Hematopoietic multipotent progenitor cell treated with erythropoietin and hydrocortisone succinate and interleukin-3 and kit ligand, for 15 days (in vitro differentiated cells): ENCODE results near the gene TAF1A.
"Not testable (repeated sequence)": the region's sequence is repeated elsewhere in the genome, so short reads cannot be mapped to it uniquely, and the experiment has no call there.

Experiments
- DNase-seq: peaks from one replicate; pipeline ENCODE4 v3.0.0-alpha.2; 2015; ENCODE audit warnings: low spot score

TAF1A gene

DNA sequence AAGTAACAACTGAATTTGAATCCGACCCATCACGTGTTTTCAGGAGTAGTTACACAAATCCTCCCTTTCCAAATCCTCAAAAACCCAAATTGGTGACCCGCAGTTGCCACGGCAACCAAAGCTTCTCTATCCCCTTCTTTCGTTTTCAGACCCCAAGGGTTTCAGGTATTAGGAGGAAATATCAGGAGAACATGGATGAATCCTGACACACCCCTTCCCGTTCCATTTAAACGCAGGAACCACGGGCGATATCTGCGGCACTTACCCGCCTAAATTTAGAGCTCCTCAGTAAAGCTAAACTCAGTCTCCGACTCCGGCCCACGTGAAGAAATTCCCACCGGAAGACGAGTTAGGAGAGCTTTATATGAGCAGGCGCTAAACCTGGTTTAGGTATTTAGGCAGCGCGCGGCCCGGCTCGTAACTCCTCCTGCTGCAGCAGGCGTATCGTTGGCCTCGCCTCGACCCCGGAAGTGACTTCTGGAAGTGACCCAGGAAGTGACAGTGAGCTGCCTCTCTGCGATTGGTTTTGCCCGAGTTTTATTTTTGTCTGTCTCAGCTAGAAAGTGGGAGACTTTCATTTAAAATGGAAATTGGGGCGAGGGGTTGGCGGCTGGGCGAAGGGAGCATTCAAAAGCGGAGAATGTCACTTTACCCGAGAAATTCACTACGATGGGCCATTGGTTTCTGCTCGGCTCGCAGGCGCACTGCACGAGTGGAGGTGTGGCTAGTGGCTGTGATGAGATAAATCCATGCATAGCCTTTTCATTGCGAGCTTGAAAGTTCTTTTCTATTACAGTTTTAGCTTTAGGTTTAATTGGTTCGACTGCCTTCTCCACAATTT is at the start of gene TAF1A:
Gene TAF1A, minus strand, starts transcription at position 472 of the 841 bp plus-strand sequence.
- DNase-seq, result peak; percentile 84

DNA sequence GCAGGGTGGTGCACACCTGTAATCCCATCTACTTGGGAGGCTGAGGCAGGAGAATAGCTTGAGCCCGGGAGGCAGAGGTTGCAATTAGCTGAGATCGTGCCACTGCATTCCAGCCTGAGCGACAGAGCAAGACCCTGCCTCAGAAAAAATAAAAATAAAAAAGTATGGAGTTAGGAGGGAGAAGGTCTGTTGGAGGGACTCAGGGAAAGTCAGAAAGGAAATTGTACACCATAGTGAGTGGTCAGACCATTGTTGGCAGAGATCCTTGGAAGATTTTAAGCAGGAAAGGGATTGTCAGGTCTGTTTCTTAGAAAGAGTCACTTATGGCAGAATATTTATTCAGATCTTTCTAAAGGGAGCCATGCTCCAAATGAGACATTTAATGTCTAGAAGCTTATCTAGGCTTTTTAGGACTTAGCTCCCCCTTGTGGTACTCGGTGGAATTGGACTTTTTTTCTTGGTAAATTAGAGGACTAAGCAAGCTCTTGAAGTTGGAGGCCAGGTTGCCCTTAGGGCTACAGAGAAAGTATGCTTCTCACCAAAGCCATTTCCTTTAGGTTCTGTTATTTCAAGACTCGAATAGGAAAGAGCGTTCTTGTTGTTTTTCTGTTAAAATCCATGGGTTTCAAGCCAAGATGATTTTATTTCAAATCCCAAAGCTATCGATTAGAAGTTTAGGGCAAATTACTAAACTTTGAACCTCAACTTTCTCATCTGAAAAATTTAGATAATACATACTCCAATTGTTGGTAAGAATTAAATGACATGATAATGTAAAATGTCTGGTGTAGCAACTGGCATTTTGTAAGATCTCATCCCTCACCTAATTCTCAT is 44.7 kb upstream of the TAF1A start:
- DNase-seq, result peak; percentile 91

DNA sequence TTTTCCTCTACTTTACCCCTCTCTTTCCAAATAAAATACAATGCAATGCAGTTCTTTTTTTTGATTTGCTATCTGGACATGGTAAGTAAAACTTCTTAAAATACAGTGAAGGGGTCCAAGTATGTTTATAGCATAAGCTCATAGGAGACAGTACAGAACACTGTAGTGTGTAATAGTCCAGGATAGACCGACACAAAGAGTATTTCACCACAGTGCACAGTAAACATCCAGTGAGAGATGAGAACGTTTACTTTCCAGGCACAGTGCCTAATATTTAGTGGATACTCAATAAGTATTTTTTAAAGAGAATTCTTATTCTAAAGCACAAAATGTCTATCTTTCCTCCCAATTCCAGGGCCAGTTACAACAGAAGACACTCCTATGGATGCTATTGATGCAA is 43.0 kb upstream of the TAF1A start:
- no peak for DNase-seq

DNA sequence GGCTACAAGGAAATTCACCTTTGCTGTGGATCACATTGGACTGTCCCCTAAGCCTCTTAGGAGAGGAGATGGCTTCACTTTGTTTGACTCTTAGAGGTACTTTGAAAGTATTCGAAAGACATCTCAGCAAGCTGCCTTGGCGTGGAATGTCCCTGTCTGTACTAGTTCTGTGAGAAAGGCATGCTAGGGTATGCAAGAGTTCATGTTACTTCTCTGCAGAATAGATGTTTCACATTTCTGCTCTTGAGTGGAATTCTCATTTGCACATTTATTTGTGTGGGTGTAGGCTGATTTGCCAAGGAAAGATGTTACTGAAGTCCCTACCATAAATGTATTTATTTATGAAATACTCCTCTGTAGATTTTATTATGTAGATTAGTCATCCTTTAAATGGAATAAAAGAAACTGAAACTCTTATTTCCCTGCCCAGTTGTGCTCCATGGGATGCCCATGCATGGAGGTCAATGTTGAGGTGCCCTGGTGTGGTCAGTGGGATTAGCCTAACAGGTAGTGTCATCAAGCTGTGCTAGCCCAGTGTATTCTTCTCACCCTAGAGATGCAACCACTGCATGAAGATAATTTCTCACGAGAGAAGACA is 42.0 kb upstream of the TAF1A start:
- no peak for DNase-seq

DNA sequence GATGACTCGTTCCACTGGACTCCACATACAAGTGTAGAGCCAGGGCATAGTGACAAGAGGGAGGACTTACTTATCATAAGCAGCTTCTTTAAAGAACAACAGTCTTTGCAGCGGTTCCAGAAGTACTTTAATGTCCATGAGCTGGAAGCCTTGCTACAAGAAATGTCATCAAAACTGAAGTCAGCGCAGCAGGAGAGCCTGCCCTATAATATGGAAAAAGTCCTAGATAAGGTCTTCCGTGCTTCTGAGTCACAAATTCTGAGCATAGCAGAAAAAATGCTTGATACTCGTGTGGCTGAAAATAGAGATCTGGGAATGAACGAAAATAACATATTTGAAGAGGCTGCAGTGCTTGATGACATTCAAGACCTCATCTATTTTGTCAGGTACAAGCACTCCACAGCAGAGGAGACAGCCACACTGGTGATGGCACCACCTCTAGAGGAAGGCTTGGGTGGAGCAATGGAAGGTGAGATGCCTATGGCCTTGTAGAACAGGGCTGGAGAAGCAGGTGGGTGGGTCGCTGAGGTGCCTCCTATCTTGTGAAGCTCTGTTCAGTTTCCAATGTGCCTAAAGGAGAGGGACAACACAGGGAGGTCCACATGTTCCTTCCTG is 40.3 kb upstream of the TAF1A start:
- no peak for DNase-seq

DNA sequence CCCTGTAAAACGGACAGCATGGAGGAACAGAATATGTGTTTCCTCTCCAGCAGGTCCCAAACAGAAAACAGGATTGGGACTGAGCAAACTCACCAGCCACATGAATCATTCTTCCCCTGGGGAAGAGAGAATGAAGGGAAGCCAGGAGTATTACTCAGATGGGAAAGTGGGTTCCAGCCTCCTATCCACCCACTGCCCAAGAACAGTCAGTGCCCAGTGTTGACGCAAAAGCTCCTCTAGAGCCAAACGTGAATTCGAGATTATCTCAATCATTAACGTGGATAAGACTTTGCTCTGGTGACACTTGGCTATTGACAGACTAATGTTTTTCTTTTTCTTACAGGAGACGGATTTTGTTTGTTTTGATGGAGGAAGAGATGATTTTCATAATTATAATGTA is 37.5 kb upstream of the TAF1A start:
- no peak for DNase-seq

DNA sequence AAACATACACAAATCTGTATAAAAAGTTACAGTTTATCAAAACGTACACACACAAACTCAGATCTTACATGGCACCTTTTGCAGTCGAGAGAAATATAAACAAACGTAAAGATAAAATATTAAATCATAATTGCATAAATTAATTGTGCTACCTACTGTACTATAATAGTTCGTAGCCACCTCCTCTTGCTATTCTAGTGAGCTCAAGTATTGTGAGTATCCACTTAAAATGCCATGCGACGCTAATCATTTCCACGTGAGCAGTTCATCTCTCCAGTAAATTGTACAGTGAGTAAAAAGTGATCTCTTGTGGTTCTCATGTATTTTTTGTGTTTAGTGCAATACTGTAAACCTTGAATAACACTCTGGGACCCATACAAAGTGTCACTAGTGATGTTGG is 34.5 kb upstream of the TAF1A start:
- no peak for DNase-seq

DNA sequence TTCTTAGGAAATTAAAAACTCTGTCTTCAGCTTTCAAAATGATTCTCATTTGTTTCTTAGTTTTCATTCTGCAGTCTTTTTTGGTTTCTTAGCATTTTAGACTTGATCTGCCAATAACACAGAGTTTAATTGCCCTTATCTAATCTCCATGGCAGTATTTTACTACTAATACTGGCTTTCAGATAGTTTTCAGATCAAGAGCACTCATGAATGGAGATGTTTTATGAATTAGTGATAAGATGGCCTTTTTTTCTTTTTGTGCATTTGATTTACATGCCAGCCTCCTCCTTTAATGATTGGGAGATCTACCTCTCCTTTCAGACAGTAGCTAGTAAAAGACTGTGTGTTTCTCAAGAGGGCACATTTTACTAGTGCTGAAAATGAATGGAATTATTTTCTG is 33.7 kb upstream of the TAF1A start:
- DNase-seq, result no peak

DNA sequence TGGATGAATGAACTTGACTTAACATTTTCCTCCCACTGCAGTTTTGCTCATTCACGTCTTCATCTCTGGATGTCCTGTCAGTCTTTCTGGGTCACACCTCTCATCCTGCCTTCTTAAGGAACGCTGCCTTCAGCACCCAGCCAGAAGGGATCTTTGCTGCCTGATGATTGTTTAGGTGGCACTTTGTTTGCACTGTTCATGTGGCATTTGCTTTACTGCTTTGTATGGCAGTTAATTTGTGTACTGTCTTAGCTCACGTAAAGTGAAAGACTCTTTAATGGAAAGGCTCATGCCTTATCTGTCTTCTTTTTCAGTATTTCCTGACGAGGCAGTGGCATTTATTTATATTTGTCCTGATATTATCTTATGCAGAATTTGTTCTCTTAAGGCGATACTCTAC is 33.0 kb upstream of the TAF1A start:
- no peak for DNase-seq

DNA sequence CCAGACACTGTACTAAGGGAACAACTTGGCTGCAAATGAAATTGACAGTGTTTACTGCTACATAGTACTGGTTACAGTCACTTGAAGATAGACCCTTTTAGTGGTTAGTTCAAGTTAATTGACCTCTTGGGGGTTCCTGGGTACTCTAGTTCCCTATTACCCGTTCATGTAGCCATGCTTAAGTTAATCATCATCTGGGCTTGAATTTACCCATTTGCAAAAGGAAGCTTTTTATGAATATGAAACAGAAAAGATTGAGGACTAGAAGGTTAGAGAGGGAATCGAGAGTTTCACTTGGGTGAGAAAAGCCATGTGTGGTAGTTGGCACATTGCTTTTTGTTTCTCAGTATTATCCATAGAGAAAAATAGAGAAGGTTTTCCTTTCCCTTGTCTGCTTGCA is 30.8 kb upstream of the TAF1A start:
- DNase-seq, result no peak

DNA sequence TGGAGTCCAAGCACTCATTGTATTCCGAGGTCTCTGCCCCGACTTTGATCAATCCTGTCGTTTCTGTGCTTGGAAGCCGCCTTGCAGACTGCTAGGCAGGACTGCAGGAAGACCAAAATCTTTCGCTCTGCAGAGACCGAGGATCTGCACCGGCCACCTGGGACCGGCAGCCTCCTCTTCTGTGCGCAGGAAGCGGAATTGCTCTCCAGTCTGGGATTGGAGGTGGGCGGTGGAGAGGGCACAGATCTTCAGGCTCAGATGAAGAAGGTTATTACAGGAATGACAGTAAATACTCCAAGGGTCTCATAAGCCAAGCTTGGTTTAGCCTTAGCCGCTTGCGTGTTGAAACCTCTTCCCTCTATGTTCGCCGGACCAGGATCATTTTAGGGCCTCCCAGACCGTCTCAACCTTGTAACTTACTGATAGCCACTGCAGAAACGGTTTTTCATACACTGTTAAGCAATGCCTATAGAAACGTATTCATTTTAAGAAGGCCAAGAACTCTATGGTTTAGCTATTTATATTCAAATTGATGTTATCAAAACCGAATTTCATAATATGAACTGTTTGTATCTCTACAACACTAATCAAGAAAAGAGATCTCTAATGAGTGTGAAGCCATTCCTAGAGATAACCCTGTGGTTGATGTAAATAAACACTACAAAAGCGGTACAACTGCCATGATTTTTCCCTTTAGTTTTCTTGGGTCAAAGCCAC is 29.3 kb upstream of the TAF1A start:
- no peak for DNase-seq

DNA sequence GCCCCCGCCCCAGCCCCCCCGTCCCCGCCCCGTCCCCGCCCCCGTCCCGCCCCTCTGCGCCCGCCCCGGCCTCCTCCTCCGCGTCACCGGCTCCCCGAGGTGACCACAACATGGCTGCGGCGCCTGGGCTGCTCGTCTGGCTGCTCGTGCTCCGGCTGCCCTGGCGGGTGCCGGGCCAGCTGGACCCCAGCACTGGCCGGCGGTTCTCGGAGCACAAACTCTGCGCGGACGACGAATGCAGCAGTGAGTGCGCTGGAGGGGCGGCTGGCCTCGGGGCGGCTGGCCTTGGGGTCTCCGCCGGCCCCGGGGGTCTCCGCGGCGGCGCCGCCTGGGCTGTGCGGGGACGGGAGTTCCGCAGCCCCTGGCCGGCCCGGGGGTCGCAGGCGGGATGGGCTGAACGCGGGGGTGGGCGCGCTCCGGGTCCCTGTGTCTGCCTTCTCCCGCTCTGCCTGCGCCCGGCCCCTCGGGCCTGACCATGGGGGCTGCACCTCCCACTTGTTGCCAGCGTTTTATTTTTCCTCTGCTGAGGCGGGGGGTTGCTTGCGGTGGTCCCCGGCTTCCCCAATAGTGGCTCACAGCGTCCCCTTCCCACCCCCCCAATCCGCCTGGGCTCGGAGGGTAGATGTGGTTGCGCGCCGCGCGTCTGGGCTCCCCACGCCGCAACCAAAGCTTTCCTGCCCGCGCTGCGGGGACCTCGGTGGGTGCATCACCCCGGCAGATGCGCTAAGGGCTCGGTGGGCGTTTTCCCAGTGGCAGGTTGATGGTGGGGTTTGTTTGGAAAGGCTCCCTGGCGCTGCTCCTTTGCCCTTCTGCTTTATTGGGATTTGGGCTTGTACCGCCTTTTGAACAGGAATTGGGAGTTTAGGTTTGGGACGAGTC is 28.5 kb upstream of the TAF1A start, which contains the start of gene MIA3:
Gene MIA3, plus strand, starts transcription at position 97 of the 879 bp plus-strand sequence. Its CDS starts 14 bp downstream, at position 111.
- DNase-seq, result peak; percentile 74

DNA sequence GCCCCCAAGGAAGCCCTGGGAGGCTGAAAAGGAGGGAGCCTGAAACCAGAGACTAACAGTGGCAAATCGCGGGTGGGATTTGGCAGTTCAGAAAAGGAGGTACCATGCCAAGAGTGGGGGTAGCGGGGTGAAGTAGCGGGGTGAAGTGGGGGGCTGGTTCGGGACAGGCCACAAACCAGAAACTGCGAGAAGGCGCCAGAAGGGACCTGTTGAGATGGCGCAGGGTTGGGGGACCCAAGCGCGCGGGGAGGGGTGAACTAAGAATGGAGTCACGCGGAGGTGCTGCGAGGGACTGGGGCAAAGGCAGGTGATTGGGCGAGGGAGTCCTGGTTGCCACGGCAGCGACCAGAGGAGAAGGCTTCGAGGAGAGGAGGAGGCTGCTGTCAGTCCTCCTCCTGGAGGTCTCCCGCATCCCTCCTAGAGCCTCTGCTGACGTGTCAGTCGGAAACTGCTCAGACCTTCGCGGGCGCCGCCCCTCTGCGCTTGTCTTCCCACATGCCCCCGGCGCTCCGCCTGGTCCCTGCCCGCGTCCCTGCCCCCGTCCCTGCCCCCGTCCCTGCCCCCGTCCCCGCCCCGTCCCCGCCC is 27.7 kb upstream of the TAF1A start:
- DNase-seq, result peak; percentile 83

DNA sequence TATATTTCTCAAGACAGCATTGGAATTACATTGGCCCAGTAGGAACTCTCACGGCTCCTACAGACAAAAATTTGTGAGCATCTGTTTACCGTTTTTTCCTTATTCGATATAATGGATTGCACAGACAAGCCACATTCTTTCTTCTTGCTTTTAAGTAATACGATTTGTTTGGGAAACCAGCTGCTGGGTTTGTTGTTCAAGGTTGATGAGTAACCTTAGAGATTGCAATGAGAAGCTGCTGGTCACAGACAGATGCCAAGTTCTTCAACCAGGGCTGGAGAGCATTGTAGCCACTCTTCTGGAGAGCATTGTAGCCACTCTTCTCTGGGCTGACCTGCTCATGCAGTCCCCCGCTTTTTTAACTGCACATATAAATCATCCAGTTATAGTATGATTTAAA is 26.8 kb upstream of the TAF1A start:
- no peak for DNase-seq

DNA sequence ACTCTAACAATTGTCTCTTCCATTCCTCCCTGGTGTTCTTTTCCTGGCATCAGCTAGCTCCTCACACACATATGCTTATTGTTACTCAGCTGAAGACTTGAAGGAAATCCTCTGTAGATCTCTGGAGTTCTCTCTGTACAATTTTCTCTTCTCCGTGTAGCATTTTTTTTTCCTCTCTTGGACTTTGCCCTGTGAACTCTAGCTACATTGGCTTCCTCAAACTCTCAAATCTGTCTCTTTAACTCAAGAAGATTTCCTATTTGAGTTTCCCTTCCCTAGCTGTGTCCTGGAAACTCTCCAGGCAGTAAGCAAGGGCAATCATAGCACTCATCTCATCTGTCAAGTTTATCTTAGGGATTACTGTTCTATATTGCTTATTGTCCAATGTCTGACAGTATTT is 23.9 kb upstream of the TAF1A start:
- DNase-seq, result no peak

DNA sequence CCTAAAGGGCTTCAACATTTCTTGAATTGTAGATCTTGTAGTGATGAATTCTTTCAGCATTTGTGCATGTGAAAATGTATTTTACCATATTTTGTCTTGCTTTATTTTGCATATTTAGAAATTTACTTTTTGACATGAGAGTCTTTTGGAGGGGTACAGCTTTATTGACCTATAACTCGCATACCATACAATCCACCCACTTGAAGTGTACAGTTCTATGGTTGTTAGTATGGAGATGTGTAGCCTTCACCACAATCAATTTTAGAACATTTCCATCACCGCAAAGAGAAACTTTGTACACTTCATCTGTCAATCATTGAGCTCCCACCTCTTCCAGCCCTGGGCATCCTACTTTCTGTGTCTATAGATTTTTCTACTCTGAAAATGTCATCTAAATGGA is 21.0 kb upstream of the TAF1A start:
- DNase-seq, result no peak

DNA sequence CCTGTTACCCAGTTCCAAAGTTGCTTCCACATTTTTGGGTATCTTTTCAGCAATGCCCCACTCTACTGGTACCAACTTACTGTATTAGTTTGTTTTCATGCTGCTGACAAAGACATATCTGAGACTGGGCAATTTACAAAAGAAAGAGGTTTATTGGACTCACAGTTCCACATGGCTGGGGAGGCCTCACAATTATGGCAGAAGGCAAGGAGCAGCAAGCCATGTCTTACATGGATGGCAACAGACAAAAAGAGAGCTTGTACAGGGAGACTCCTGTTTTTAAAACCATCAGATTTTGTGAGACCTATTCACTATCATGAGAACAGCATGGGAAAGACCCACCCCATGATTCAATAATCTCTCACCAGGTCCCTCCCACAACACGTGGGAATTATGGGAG is 19.4 kb upstream of the TAF1A start:
- DNase-seq, result not testable (repeated sequence)

DNA sequence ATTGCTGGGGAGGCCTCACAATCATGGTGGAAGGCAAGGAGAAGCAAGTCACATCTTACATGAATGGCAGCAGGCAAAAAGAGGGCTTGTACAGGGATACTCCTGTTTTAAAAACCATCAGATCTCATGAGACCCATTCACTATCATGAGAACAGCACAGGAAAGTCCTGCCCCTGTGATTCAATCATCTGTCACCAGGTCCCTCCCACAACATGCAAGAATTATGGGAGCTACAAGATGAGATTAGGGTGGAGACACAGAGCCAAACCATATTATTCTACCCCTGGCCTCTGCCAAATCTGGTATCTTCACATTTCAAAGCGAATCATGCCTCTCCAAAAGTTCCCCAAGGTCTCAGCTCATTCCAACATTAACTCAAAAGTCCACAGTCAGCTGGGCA is 17.0 kb upstream of the TAF1A start:
- no peak for DNase-seq

DNA sequence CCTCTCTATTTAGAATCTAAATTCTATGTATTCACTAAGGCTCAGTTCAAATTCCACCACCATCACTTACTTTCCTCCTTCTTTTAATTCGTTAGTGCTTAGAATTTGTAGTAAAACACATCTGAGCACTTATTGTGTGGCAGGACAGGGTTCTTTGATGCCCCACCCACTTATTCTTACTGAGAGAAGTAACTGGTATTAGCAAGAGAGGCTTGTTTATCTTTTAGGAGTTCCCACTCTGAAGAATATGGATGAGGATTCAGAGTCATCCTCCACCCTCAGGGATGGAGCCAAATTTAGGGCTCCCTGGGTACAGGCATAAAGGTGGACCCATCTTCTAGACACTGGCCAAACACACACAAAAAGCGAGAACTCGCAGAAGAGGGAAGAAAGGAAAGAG is 11.5 kb upstream of the TAF1A start:
- DNase-seq, result no peak

DNA sequence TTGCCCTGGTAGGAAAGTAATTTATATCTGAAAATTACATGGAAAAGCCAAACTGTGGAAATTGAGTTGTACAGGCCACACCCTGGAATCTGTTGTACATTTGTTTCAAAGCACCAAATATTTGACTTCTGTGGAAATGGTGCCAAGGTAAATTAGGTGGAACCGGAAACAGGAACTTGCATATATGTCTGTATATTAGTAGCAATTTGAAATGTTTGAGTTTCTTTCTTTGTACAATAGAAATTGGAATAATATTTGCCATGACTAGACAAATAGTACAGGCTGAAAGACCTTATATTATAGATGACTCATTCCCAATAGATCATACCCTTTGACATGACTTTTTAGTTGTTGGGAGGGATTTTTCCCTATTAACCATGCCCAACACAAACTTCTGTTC is 10.5 kb upstream of the TAF1A start:
- no peak for DNase-seq
